Cerebellar nuclear complex (tissue), 1 donor: Measurements from ENCODE around the gene POTEF.
"Not testable (repeated sequence)": the region's sequence is repeated elsewhere in the genome, so short reads cannot be mapped to it uniquely, and the experiment has no call there.

Experiments
- DNase-seq, 2 experiments: peaks; one replicate each; lab custom pipeline; 2025; lab: John Stamatoyannopoulos, UW

The POTEF gene

GRCh38 chr2:130129120-130129829 is at the start of gene POTEF:
POTEF (minus strand) TSS chr2:130129222; CDS start chr2:130120515, 8,707 bp downstream.
- not testable (repeated sequence) for DNase-seq

DNA sequence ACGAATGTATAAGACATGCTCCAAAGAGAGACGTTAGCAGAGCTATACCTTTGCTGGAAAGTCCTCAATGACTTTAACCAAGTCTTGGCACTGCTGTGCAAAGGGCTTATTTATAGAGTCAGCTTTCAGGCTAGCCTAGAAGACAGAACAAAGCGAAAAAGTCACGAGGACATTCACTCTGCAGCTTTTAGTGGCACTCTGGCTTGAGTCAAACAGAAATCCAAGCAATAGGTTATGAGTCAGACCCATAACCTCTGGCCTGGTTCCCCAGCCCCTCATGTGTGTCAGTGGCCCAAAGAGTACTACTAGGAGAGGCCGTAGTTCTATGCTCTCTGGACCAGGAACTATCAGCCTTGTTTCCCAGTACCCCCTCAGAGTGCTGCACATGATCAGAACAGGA is 45.8 kb upstream of the POTEF start:
- not testable (repeated sequence) for DNase-seq

DNA sequence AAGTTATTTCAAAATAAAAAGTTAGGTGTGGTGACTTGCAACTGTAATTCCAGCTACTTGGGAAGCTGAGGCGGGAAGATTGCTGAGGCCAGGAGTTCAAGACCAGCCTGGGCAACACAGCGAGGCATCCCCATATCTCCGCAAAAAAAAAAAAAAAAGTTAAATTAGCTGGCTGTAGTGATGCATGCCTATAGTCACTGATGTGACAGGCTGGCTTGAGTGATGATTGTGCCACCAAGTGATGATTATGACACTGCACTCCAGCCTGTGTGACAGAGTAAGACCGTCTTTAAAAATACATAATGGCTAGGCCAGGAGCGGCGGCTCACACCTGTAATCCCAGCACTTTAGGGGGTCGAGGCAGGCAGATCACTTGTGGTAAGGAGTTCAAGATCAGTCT is 40.9 kb upstream of the POTEF start:
- no peak for DNase-seq

GRCh38 chr2:130169163-130169562 is 40.1 kb upstream of the POTEF start:
- not testable (repeated sequence) for DNase-seq

- DNase-seq, result not testable (repeated sequence)
These were observed 37.6 kb upstream of the POTEF start for GRCh38 chr2:130166611-130167010.

- no peak for DNase-seq
These were observed 36.4 kb upstream of the POTEF start for GRCh38 chr2:130165293-130166016.

DNA sequence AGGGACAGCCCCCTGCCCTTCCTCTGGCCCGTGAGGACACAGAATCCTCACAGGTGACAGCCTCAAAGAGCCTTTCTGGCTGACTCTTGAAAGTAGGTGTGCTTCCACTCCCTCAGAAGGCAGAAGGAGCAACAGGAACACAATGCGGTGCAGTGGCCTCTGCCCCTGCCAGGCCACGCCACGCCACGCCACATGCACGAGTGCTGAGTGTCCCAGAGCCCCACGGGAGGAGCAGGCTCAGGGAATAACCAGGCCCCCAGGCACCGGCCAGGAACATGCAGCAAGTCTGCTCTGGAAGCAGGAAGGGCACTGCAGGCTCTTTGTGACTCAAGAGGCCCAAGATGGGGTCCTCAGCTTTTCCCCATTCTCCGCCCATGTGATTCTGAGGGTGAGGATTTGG is 33.9 kb upstream of the POTEF start:
- no peak for DNase-seq

DNA sequence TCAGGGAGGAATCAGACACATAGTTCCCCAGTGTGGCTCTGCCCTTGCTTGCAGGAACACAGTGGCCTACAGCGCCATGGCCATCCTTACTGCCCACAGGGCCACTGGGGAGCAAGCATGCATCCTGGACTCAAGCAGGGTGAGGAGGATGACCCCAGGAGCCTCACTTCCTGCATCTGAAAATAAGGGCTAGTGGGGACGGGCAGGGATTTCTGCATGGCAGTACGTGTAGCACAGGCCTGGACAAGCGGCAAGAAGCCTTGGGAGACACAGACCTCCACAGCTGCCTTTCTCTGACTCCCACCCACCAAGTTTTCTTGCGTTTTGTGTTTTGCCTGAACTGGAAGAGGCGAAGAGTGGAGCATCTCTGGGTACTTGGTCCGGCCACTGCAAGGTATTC is 33.5 kb upstream of the POTEF start:
- not testable (repeated sequence) for DNase-seq

GRCh38 chr2:130160838-130161705 is 32.0 kb upstream of the POTEF start:
- DNase-seq, result not testable (repeated sequence)

- DNase-seq, result no peak
These were observed 31.1 kb upstream of the POTEF start for GRCh38 chr2:130160131-130160530.

DNA sequence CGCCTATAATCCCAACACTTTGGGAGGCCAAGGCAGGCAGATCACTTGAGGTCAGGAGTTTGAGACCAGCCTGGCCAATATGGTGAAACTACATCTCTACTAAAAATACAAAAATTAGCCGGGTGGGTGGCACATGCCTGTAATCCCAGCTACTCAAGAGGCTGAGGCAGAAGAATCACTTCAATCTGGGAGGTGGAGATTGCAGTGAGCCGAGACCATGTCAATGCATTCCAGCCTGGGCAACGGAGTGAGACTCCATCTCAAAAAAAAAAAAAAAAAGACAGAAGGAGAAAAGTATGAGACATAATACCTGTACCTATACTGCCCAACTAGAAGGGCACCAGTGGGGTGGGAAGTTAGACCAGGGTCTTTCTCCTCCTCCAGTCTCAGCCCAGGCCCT is 30.4 kb upstream of the POTEF start:
- not testable (repeated sequence) for DNase-seq

- DNase-seq, result no peak
These were observed 29.6 kb upstream of the POTEF start for GRCh38 chr2:130158631-130159030.

DNA sequence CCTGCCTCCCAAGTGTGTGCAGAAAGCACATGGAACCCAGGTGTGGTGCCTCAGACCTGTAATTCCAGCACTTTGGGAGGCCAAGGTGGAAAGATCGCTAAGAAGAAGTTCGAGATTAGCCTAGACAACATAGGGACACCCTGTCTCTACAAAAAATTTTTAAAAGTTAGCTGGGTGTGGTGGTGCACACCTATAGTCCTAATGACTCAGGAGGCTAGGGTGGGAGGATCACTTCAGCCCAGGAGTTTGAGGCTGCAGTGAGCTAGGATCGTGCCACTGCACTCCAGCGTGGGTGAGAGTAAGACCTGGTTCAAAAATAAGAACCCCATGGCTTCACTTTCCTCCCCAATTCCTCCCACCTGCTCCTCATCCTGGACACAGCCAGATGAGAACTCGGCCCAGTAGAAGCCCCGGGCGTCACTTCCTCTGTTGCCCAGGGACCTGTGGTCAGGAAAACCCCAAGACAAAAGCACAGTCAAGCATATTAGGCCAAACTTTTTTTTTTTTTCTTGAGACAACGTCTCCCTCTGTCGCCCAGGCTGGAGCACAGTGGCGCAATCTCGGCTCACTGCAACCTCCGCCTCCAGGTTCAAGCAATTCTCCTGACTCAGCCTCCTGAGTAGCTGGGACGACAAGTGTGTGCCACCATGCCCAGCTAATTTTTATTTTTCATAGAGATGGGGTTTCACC is 28.9 kb upstream of the POTEF start:
- DNase-seq, result not testable (repeated sequence)

GRCh38 chr2:130157354-130157753 is 28.3 kb upstream of the POTEF start:
- not testable (repeated sequence) for DNase-seq

GRCh38 chr2:130156624-130157004 is 27.6 kb upstream of the POTEF start:
- DNase-seq, result no peak

DNA sequence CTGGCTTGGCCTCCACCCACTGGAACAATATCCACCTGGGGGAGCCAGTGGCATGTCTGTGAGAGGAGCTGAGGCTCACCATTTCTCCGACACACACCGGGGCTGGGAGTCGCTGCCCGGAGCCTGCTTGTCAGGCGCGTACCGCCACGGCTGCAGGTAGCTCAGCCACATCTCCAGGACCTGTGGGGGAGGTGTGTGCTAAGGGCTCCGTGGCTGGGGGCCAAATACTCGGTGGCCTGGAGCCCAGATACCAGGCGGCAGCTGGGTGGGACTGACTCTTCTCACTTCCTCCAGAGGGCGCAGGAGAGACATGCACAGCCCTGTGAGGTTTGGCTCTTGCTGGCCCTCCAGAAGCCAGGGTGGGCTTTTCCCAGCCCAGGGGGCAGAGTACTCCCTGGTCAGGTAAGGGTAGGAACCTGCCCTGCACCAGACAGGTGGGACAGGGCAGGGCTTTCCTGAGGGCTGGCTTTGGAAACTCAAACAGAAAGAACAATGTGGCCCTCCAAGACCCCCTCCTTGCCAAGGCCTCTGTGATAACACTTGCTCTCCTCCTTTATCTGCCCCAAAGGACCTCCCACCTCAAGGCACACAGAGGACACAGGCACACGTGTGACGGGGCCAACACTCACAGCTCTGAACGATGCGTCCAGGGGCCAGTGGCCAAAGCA is 27.1 kb upstream of the POTEF start:
- DNase-seq, result peak in 1 of 2 experiments; percentile 26

GRCh38 chr2:130154773-130155765 is 26.0 kb upstream of the POTEF start:
- DNase-seq, result no peak

GRCh38 chr2:130154423-130154770 is 25.4 kb upstream of the POTEF start:
- DNase-seq, result not testable (repeated sequence)

DNA sequence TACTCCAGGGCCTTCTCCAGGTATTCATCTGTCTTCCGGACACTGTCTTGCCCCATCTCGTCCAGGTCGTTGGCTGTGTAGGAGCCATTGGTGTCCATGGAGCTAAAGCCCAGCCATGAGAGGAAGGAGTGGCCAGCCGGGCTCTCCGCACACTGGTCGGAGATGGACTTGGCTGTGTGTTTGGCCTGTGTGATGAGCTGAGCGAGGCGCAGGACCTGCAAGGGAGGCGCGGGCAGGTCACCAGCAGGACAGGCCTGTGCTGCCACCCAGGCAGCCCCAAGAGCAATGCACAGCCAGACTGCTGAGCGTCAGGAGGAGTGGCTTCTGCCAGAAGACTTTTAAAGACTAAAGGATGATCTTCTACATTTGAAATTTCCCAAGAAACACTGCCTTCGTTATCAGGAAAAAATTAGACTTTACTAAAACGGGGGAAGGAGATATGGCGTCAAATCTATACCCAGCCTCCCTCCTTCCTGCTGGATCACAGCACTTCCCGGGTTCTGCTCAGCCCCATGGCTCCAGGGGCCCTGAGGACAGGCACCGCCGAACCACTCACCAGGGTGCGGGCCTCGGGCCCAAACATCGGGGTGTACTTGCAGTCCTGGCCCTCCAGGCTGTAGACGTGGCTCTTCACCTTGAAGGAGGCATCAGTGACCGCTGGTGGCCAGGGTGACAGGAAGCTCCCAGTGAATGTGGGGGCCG is 24.9 kb upstream of the POTEF start:
- not testable (repeated sequence) for DNase-seq
